Dermis lymphatic vessel endothelial cell (primary cell): ENCODE data around the gene CLDN20. TPM values are rescaled to one million over a fixed set of nuclear protein-coding genes. Genes with fewer than 3 reads are reported as not detected.

Experiments used
- total RNA-seq: library from RNA; depleted of rRNA; stranded (reverse); fragments of >200 nt; gene quantifications from 2 replicates; pipeline ENCODE4 v1.2.1, GENCODE V29; 2014

Gene CLDN20
- total RNA-seq = not detected in 2 replicates

DNA sequence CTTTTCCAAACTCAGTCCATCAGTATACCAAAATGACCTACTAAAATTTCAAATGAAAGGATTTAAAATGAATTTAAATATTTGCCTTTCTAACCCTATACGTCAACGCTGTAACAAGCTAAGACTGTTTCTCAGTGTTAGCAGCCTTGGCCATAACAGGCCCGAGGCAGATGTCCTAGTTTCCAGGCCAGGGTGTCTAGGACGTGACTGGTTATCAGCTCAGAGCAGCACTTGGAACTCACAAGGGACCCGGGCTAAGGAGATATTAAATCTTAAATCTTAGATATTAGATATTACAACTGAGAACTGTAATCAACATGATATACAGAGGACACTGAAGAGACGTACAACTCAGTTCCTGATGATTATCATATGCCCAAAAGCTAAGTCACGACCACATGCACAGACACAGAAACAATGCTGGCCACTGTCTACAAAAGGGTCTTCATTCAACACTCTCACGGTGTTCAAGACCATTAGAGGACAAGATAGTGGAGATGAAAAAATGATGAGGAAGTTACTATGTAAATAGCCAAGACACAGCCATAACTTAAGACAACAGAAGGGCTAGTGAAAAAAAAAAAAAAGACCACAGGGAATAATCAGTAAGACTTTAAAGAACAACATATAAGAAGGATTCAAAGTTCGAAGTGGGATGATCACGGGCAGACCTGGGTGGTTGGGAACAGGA lies at the start of gene CLDN20:
CLDN20 (plus strand) TSS at position 641 of the 691 bp plus-strand sequence. CDS start 11,707 bp downstream, outside the sequence.

DNA sequence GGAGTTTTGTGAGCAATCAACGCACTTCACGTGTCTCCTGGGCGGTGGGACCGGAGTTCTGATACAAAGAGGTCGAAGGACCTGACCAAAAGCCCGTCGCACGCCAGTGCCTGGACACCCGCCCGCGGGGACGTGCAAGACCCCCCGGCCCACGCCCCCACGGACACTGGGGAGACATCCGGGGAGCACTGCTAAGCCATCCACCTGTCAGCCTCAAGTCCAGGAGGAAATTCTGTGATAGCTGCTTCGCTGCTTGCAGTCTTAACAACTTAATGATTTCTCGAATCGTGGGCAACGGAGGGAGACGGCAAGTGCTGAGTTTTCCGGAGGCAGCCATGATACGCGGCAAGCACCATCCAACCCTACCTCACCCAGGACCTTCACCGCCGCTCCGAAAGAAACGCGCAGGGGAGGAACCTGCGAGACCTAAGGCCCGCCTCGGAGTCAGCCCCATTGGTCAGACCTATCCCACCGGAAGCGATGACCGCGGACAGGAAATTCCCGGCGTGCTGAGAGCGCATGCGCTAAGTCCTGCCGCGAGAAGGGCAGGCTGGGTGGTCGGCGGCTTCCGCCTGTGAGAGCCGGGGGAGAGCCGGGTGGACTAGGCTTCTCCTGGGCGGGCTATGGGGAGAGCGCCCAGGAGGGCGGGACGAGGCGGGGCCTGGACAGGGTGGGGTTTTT lies 50.4 kb downstream of the CLDN20 start, which contains the start of gene TFB1M:
TFB1M (minus strand) TSS at position 393 of the 681 bp plus-strand sequence; CDS start at position 337, 56 bp downstream.

Other genes with a start within 250 kb of the CLDN20 start
- 10.0 and 11.3 TPM in 2 replicates for gene TFB1M, start 50.5 kb downstream of the CLDN20 start, total RNA-seq
- gene NOX3, start 191.8 kb downstream of the CLDN20 start, total RNA-seq = not detected in 2 replicates